Cardiac muscle cell (in vitro differentiated cells and primary cell): ENCODE data around the gene RFTN1. TPM values are rescaled to one million over a fixed set of nuclear protein-coding genes. Genes with fewer than 3 reads are reported as not detected.
A peak's percentile ranks its signal among the peaks of the same experiment; 100 is the strongest.

Experiments used
- DNase-seq, 2 donors: peaks; one replicate each; pipeline versions ENCODE4 v3.0.0 to v3.0.0-alpha.2; 2010 to 2017; ENCODE audit warnings: low read depth in 1 of 2, low spot score in 1 of 2
- H3K27ac ChIP-seq: fragments of 200-600 bp; sonication (generic); 2 replicates; pipeline ENCODE4 v1.5.1; 2016
- H3K27me3 ChIP-seq: fragments of 200-600 bp; sonication (generic); 2 replicates; pipeline ENCODE4 v1.6.0; 2016; ENCODE audit warnings: control low read depth
- H3K36me3 ChIP-seq: fragments of 200-600 bp; sonication (generic); 2 replicates; pipeline ENCODE4 v1.5.1; 2016; ENCODE audit warnings: control low read depth
- H3K4me1 ChIP-seq: fragments of 200-600 bp; sonication (generic); 2 replicates; pipeline ENCODE4 v1.8.1; 2017; ENCODE audit warnings: low read depth, mild to moderate bottlenecking, mixed run types
- H3K4me3 ChIP-seq: fragments of 200-600 bp; sonication (generic); 2 replicates; pipeline ENCODE4 v1.5.1; 2016; ENCODE audit warnings: mild to moderate bottlenecking
- H3K9me3 ChIP-seq: fragments of 200-600 bp; sonication (generic); 2 replicates; pipeline ENCODE4 v1.5.1; 2017; ENCODE audit warnings: low read depth, mild to moderate bottlenecking, control low read depth
- polyA plus RNA-seq: library from polyadenylated mRNA; unstranded; fragments of >200 nt; fragmentation: Nextera tagmentation; extraction: Ambion mirVana; gene quantifications from 2 replicates; pipeline ENCODE4 v1.2.1, GENCODE V29; 2016
- total RNA-seq: library from RNA; depleted of rRNA; stranded (reverse); fragments of >200 nt; gene quantifications from 2 replicates; pipeline ENCODE4 v1.2.3, GENCODE V29; 2016
- TF ChIP-seq, protein P1 (sequence below): IDR thresholded peaks from 2 replicates; pipeline ENCODE4 v1.5.1; 2012; ENCODE audit warnings: low read depth, mild to moderate bottlenecking, low read length

The RFTN1 gene
- total and polyA plus RNA-seq, 2 experiments from 2014 or later, result 30.6 to 42.4 TPM

DNA sequence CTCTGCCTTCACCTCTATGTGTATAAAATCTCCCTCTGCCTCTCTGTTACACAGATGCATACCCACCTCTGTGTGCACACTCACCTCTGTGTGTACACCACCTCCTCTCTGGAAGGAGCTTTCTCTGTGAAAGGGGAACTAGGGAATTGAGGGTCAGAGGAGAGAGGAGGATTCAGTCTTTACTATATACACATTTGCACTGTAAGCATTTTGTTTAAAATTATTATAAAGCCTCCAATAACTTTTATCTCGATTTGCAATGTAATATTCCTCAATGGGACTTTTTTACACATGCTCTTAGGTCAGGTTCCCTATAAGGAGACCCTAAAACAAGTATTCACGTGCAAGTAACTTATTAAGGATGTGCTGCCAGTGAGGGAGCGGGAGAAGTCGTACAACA is 166.0 kb downstream of the RFTN1 start:
- no peaks in the 10 kb centered on the region for H3K36me3 ChIP-seq
- H3K4me1 ChIP-seq, result no peaks in the 10 kb centered on the region
- H3K27ac ChIP-seq, result no peak overlapping the region
- H3K9me3 ChIP-seq, result no peaks in the 10 kb centered on the region
- no peak overlapping the region for H3K4me3 ChIP-seq
- TF ChIP-seq, protein P1, sequence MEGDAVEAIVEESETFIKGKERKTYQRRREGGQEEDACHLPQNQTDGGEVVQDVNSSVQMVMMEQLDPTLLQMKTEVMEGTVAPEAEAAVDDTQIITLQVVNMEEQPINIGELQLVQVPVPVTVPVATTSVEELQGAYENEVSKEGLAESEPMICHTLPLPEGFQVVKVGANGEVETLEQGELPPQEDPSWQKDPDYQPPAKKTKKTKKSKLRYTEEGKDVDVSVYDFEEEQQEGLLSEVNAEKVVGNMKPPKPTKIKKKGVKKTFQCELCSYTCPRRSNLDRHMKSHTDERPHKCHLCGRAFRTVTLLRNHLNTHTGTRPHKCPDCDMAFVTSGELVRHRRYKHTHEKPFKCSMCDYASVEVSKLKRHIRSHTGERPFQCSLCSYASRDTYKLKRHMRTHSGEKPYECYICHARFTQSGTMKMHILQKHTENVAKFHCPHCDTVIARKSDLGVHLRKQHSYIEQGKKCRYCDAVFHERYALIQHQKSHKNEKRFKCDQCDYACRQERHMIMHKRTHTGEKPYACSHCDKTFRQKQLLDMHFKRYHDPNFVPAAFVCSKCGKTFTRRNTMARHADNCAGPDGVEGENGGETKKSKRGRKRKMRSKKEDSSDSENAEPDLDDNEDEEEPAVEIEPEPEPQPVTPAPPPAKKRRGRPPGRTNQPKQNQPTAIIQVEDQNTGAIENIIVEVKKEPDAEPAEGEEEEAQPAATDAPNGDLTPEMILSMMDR, result no peak
- no peak for DNase-seq
- H3K27me3 ChIP-seq, result no peaks in the 10 kb centered on the region

DNA sequence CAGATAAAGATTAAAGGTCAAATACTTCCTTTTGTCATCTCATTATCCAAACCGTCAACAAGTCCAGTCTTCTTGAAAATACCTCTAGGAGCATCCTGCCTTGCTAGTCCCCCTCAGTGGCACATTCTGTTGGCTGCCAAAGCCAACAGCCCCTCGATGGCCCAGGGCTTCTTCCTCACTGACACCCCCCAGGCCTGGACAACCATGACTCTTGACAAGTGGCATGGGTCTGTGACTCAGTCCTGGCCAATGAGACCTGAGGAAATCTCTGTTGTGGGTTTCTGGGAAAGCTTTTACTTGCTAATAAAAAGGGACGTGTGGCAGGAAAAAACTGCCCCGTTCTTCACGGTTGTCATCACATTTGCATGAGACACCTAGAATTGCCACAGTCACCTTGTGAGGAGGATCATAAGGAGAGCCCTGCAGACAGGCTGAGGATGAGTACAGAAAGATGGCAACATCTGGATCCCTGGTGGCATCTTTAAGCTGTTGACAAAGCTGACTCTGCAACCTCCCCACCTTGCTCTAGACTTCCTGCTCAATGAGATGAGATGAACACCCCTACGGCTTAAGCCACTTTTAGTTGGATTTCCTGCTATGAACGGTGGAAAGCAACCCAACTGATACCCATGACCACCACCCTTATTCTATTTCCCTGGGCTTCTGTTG is 167.0 kb downstream of the RFTN1 start:
- no peak overlapping the region for H3K27ac ChIP-seq
- H3K4me3 ChIP-seq, result no peak overlapping the region
- H3K4me1 ChIP-seq, result no peaks in the 10 kb centered on the region
- H3K9me3 ChIP-seq, result no peaks in the 10 kb centered on the region
- no peaks in the 10 kb centered on the region for H3K27me3 ChIP-seq
- TF ChIP-seq, protein P1, result no peak
- no peak for DNase-seq
- no peaks in the 10 kb centered on the region for H3K36me3 ChIP-seq

DNA sequence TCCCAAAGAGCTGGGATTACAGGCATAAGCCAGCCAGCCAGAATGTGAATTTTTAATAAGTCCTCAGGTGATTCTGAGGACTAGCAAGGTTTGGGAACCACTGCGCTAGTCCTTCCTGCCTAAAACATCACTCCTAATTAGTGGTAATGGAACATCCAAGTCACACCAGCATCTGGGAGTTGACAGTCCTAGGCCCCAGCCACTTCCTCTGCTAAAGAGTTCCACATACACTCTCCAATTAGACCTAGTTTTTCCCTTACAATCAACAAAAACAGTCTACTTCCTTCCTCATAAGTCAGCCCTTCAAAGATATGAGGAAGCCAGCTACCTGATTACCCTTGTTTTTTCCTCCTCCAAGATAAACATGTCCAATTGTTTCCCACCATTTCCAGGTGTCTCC is 170.4 kb downstream of the RFTN1 start:
- Histone ChIP-seq H3K4me3 (no peak overlapping the region), H3K27me3 (no peaks in the 10 kb centered on the region), H3K9me3 (no peaks in the 10 kb centered on the region), H3K4me1 (peaks cover 6% of the 10 kb centered on the region), H3K27ac (no peak overlapping the region), H3K36me3 (no peaks in the 10 kb centered on the region)
- DNase-seq, result no peak
- TF ChIP-seq, protein P1, result no peak

DNA sequence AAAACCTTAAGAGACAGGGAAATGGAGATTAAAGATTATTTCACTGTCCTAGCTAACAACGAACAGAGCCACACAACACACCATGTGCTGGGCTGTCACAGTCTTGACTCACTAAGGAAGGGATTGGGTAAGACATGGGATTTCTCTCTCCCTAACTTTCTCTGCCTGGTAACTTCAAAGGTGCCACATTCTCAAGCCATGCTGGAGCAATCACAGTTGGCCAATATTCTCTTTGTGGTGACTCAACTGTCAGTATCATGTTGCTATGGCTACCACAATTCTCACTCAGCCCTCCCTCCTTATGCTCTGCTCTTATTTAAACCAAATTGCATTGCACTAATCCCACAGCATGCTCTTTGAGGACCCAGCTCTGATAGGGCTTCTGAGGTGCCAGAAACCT is 174.5 kb downstream of the RFTN1 start:
- TF ChIP-seq, protein P1, result no peak
- no peak overlapping the region for H3K27ac ChIP-seq

DNA sequence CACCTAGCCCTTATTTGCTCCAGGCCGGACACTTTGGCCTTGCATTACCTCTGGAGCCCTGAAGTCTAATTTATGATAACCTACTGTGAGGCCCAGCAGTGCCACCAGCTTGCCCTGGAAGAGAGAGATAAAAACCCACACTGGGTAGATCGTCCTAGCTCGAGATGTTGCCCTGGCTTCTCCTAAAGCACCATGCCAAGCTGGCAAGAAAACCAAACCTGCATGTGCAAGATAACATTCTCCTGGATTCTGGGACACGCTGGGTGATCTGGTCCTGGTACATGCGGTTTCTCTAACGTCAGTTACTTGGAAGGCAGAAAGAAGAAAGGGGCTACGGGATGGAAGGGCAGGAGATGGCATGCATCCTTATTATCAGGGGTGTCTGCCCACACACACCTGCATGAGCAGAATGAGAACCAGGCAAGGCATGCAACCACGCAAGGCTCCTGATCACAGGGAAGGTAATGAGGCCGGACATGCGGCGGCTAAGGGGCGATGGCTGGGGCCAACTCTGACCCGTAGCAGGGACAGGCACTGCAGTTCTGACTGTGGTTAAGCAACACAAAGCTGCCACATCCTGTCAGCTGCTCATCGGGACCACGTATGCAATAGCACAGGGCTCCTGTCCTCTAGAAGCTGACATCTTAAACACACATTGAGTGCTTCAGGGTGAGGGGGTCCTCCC is 175.5 kb downstream of the RFTN1 start:
- H3K9me3 ChIP-seq, result no peaks in the 10 kb centered on the region
- H3K4me1 ChIP-seq, result peaks cover 10% of the 10 kb centered on the region
- no peak overlapping the region for H3K27ac ChIP-seq
- TF ChIP-seq, protein P1, result no peak
- DNase-seq, result peak in 1 of 2 donors; percentile 25
- H3K36me3 ChIP-seq, result no peaks in the 10 kb centered on the region
- H3K27me3 ChIP-seq, result no peaks in the 10 kb centered on the region
- no peak overlapping the region for H3K4me3 ChIP-seq

More for the DNA sequence above, 174.5 kb downstream of the RFTN1 start:
- DNase-seq, result peak in 1 of 2 donors; percentile 96
- Histone ChIP-seq H3K4me1 (peaks cover 6% of the 10 kb centered on the region), H3K9me3 (no peaks in the 10 kb centered on the region), H3K4me3 (no peak overlapping the region), H3K36me3 (no peaks in the 10 kb centered on the region), H3K27me3 (no peaks in the 10 kb centered on the region)
